GM19438 (cell line): ENCODE results near the gene CEMIP.

Source experiments
- ATAC-seq: cut with Tn5 transposase; IDR thresholded peaks from one replicate; pipeline ENCODE4 v1.9.1; 2021; ENCODE audit warnings: low read depth; ENCODE audit not compliant: unreplicated experiment

Gene CEMIP

GRCh38 chr15:80783260-80783659 lies 4.1 kb downstream of the CEMIP start:
- ATAC-seq = no peak

DNA sequence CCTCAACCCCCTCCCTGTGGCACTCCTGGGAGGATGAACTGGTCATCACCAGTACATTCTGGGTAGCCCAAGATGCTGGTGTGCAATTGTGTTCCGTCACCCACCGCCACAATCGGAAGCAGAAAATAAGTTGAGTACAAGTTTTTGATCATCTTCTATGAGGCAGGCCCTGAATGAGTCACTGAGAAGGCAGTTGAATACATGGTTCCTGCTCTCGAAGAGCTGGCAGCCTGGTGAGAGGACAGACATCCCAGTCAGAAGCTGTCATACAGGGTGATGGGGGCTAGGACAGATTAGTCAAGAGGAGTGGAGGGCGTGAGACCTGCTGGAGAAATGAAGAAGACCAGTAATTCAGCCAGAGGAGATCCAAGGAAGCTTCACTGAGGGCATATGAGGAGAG lies 6.2 kb downstream of the CEMIP start:
- ATAC-seq = no peak

DNA sequence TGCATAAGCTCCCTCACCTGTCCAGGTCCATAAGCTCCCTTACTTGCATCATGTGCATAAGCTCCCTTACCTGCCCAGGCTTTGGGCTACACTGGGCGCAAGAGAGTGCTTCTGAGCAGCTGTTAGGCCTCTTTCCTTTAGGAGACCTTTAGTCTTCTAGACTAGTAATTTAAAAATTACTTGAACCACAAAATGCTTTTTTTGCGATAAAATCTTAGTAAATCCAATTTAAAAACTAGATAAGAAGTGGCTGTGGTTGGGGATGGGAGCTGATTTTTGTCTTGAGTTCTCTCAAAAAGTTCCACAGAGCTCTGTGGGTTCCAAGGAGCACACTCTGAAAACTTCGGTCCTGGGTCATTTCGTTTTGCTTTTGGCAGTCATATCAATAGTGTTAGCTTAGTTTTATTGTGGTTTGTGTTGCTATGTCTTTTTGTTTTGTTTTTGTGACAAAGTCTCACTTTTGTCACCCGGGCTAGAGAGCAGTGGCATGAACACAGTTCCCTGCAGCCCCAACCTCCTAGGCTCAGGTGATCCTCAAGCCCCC lies 6.7 kb downstream of the CEMIP start:
- no peak for ATAC-seq

DNA sequence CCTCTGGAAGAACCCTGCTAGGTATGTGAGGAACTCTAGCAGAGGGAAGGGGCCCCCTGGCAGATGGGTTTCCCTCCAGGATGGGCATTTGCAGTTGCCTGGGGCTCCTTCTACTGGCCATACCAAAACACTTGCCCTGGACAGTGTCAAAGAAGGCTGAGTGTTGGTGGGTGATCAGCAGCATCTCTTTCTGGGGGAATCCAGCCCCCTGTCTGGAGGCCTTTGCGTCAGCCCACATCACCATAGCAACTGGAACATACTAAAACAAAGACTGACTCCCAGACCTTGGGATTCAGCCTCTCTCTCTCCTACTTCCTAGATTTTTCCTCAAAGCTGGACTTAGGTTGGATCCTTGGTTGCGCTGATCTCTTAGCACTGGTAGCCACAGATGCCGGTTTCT lies 8.1 kb downstream of the CEMIP start:
- ATAC-seq = no peak

DNA sequence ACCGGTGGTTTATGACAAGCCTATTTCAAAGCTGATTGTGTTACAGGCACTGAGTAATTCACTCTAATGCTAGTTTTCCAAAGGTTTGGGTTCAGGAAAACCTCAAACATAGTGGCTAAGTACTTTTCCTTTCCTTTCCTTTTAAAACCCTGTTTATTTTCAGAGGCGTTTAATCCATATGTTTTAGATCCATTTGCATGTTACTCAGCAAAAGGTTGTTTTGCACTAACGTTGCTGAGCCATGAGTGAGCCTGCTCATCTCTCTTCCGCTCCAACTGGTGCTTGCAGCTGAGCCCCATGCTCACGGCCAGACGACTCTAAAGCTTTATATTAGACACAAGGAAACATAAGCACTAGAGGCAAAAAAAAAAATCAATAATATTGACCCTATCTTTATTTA lies 9.4 kb downstream of the CEMIP start:
- no peak for ATAC-seq

DNA sequence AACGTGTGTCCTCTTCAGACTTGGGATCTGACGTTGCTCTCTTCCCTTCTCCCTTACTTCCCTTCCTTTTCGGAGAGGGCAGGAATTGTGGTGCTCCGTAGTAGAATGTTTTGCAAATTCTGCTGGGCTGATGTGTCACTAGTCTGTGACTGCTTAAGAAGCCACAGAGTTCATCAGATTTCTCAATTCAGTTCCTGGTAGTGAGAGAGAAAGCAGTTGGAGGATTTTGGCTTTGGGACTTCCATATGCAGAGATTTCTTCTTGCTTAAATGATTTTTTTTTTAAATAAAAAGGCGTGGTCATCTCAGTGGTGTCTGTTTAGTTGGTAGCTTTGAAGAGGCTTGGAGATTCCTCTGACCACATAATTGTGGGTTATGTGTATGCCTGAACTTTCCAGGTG lies 10.1 kb downstream of the CEMIP start:
- ATAC-seq = no peak

DNA sequence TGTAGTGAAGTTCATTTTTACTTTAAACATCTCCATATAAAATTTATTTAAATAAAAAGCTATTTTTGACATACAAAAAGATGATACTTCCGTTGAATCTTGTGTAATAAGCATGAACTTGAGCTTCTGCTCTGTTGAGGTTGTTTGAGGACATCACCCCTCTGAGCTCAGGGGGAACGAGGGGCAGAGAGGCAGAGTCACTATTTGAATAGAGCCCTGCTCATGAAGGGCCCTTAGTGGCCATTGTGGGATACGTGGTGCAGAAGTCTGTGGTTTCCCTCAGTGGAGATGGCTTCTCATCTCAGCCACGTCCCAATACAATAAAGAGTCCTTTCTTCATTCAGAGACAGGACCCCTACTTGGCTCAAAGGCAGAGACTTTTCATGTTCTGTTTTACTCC lies 10.6 kb downstream of the CEMIP start:
- no peak for ATAC-seq

DNA sequence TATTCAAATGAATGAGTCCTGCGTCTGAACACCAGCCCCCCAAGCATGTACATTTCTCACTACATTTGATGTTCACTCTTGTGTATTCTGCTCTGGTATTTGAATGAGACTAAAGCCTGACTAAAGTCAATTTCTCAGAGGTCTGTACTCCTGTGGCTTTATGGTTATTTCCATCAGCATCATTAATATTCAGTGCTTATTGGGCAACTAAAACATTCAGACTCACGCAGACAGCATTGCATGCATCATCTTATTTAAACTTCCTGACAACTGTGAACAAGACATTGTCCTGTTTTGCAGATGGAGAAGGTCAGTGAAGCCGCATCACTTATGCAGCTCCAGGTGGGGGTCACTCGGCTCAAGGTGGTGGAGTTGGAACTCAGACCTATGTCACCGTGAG lies 11.1 kb downstream of the CEMIP start:
- ATAC-seq = no peak

- ATAC-seq = no peak
These were observed 11.8 kb downstream of the CEMIP start for GRCh38 chr15:80791004-80791403.

DNA sequence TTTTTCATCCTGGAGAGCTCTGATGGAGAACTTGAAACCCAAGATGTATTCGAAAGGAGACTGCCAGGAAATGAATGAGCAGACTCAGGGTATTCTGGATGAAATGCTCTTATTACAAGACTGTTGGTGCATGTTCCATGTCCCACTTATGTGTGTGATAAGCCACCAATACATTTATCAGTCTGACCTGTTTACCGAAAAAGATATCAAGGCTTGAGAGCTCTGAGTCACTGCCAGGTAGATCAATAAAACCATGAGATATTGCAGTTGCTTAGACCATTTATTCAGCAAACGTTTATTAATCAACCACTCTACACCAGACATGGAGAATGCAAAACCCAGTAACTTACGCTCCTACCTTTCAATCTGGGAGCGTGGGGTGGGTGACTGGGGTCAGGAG lies 17.2 kb downstream of the CEMIP start:
- ATAC-seq = no peak

DNA sequence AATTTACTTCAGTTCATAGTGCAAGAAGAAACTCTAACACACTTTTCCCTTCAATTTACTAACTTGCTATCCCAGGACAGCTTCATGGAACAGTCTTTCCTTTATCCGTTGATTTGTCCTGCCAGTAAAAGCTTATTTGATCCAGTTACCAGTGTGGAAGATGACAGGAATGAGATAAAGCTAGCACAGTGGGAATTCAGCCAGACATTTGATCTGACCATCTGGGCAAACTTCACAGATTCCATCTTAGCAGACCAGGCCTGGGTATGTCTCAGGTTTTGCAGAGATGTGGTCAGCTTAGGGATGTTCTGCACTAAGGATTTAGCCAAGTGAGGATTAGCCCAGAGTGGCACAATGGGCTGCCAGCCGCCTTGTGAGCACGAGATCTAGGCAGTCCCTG lies 19.7 kb downstream of the CEMIP start:
- ATAC-seq = no peak

DNA sequence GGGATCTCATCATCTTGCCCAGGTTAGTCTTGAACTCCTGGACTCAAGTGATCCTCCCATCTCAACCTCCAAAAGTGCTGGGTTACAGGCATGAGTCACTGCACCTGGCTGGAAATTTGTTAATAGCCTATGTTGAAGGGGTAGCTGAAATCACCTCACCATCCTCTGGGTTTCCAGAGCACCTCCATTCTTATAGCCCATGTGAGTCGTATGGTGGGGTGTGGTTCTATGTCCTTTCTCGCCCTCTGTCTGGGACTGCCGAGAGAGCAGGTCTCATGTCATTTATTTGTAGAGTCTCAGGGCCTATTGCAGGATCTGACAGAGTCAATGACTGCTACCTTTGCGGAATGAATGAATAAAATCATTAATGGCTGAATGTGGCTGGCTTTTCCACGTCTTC lies 20.9 kb downstream of the CEMIP start:
- ATAC-seq = no peak

- ATAC-seq = no peak
These were observed 22.9 kb downstream of the CEMIP start for GRCh38 chr15:80801891-80802680.

DNA sequence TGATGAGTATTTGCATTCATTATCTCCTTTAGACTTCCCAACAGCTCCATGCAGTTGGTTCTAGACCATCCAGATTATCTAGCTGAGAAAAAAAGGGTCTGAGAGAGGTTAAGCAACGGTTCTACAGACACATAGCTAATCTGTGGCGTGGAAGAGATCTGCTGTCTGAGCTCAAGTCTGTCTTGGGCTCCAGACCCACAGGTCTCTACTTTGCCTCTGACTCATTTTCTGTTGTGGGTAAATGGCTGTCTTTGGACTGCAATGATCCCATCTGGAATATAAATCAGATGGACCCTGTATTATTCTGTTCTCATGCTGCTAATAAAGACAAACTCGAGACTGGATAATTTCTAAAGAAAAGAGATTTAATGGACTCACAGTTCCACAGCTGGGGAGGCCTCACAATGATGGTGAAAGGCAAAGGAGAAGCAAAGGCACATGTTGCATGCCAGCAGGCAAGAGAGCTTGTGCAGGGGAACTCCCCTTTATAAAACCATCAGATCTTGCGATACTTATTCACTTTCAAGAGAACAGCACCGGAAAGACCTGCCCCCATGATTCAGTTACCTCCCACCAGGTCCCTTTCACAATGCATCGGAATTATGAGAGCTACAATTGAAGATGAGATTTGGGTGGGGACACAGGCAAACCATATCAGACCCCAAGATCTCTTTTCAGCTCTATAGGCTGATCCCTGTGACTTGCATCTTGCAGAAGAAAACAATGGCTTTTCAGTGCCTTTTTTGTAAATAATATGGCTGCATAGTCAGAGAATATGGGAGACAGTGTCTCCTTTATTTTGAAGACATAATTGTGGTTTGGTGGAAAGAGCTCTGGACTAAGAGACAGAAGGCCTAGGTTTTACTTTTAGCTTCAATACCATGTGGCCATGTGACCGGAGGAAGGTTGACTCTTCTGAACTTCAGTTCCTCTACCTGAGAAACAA lies 24.7 kb downstream of the CEMIP start:
- no peak for ATAC-seq

GRCh38 chr15:80804970-80805495 lies 25.9 kb downstream of the CEMIP start:
- ATAC-seq = no peak

- no peak for ATAC-seq
These were observed 32.7 kb downstream of the CEMIP start for GRCh38 chr15:80811781-80812315.

DNA sequence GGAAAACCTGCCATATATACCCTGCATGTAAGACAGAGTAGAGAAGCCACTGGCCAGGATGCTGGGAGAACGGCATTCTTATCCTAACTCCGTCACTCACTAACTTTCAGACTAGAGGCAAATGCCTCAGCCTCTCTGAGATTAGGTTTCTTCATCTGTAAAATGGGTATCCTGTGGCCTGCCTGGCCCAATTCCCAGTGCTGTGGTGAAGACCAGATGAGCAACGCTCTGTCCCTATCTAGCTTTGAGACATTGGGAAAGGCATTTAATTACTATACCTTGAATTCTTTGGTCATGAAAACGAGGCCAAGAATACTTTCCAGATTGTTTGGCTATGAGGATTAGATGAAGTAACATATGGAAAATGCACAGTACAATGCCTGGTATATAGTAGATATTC lies 35.9 kb downstream of the CEMIP start:
- no peak for ATAC-seq

DNA sequence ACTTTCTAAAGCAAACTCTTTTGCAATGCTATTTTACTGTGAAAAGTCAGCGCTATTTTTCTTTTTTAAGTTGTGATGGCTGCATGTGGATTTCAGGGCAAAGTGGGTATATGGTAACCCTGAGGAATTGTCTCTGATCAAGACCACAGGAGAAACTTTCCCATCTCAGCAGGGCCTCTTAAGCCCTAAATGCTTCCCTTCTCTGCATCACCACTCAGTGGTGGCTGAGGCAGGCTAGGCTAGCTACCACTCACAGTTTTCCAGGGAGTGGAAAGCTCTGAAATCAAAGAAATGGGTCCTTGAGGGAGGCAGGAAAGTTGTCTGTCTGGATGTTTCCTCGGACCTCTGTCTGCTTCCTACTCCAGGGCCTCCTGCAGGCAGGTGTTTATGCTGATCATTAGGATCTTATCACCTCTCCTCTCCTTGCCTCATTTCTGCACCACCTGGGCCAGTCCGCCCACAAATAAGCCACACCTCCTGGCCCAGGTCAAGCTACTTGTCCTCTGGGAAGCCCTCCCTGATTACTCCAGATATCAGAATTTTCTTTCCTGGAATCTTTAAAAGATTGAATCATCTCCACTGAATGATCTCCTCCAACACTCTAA lies 37.0 kb downstream of the CEMIP start:
- ATAC-seq = no peak

- ATAC-seq = no peak
These were observed 37.8 kb downstream of the CEMIP start for GRCh38 chr15:80816936-80817335.

DNA sequence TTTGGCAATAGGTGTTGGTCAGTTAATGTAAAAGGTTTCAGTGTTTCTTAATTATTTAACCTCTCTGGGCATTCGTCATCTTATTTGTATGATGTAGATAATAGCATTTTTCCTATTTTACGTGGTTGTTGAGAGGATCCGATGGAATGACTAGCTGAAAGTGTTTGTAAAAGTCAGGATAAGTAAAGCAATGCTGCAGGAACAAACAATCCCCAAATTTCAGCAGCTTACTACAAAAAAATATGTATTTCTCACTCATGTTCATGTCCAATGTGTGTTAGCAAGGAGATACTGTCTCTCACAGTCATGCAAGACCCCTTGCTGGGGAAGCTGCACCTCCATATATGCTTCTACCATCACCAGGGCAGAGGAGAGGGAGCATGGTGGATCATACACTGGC lies 38.7 kb downstream of the CEMIP start:
- no peak for ATAC-seq

DNA sequence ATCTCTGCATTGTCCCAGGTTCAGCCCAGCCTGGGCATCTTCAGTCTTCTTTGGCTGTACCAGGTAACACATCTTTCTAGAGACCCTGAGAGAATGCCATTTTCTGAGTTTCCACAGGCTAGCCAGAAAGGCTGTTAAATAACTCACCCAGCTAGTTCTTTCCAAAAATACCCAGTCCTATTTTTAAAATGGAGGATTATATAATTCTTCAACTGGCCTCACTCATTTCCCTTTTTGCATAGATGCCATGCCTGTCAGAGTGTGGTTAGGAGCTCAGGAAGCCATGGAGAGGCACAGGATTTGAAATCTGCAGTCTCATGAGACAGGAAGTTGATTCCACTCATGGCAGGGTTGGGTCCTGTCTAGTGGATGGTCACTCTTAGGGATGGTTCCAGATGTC lies 39.8 kb downstream of the CEMIP start:
- ATAC-seq = no peak
